Measurements from ENCODE around the gene ZFYVE26.

DNA sequence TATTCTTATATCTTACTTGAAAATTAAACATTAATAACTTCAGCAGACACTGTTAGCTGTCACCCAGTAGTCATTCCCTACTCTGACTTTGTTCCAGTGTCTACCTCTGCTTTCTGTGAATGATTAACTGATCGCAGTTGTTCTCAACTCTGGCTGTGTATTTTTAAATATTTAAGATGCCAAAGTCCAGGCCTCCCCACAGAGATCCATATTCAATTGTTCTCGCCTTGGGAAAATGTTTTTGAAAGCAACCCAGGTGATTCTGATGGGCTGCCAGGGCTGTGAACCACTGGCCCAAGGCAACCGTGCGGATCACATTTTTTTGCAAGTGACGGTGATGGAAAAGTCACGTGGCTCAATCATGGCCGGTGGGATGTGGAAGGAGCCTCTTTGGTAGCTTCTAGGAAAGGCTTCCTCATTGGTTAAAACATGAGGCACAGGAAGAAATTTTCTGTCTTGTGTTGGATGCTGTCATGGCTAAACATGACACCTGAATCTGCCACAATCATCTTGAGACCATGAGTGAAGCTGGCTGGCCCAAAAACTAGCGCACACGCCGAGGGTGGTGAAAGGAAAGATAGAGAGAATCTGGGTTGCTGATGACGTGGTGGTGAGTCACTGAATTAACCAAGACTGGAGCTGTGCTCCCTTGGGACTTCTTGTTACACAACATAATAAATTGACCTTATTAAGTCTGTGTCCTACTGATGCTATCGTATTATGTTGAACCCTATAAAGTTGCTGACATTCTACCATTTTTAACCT is 77.5 kb downstream of the ZFYVE26 start:
- TF ChIP-seq, protein P1, sequence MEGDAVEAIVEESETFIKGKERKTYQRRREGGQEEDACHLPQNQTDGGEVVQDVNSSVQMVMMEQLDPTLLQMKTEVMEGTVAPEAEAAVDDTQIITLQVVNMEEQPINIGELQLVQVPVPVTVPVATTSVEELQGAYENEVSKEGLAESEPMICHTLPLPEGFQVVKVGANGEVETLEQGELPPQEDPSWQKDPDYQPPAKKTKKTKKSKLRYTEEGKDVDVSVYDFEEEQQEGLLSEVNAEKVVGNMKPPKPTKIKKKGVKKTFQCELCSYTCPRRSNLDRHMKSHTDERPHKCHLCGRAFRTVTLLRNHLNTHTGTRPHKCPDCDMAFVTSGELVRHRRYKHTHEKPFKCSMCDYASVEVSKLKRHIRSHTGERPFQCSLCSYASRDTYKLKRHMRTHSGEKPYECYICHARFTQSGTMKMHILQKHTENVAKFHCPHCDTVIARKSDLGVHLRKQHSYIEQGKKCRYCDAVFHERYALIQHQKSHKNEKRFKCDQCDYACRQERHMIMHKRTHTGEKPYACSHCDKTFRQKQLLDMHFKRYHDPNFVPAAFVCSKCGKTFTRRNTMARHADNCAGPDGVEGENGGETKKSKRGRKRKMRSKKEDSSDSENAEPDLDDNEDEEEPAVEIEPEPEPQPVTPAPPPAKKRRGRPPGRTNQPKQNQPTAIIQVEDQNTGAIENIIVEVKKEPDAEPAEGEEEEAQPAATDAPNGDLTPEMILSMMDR (IDR thresholded peaks at IDR 0.05 in 2 of 3, conservative IDR thresholded peaks at IDR 0.05 in 1 of 3; ENCODE audit: borderline replicate concordance in 1 of 3, insufficient read depth in 1 of 3, low read depth in 2 of 3, low read length in 2 of 3), result no peak
- TF ChIP-seq EZH2 (IDR thresholded peaks at IDR 0.05) (no peak), ZFX (IDR thresholded peaks at IDR 0.05) (no peak), SRF (IDR thresholded peaks at IDR 0.05; ENCODE audit: low read depth) (no peak), POLR2A (IDR thresholded peaks at IDR 0.05; ENCODE audit: borderline replicate concordance, extremely low read depth, insufficient read depth, insufficient read length) (no peak), POLR2AphosphoS5 (IDR thresholded peaks at IDR 0.05; ENCODE audit: low read depth, low read length) (no peak), YY1 (IDR thresholded peaks at IDR 0.05; ENCODE audit: extremely low read depth, insufficient replicate concordance, low read depth, low read length) (no peak), RAD21 (IDR thresholded peaks at IDR 0.05; ENCODE audit: low read depth) (no peak), EZH2phosphoT487 (IDR thresholded peaks at IDR 0.05; ENCODE audit: borderline replicate concordance) (no peak)
